ENCODE results near the gene BAIAP2L1.
"Not testable (repeated sequence)": the region's sequence is repeated elsewhere in the genome, so short reads cannot be mapped to it uniquely, and the experiment has no call there.

The BAIAP2L1 gene, protein sequence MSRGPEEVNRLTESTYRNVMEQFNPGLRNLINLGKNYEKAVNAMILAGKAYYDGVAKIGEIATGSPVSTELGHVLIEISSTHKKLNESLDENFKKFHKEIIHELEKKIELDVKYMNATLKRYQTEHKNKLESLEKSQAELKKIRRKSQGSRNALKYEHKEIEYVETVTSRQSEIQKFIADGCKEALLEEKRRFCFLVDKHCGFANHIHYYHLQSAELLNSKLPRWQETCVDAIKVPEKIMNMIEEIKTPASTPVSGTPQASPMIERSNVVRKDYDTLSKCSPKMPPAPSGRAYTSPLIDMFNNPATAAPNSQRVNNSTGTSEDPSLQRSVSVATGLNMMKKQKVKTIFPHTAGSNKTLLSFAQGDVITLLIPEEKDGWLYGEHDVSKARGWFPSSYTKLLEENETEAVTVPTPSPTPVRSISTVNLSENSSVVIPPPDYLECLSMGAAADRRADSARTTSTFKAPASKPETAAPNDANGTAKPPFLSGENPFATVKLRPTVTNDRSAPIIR

GRCh38 chr7:98400542-98401340 lies at the start of gene BAIAP2L1:
BAIAP2L1 (minus strand) TSS chr7:98401090; CDS start chr7:98400852, 238 bp downstream.
- peak; percentile 71 for DNase-seq

DNA sequence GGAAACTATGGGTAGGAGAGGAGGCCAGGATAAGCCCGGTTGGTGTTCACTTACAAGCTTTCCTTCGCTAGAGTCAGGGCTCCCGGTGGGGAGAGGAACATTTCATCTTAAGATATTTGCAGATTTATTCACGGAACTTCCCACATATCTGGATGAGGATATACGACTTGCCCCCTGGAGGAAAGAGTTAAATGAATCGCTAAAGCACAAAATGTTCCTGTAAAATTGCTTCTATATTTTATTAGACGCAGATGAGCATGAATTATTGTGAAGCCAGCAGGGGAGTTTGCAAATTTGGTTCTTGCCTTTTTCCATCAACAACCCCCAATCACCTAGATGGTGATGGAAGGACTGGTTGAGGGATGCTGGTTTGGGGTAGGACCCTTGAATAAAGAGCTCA lies 47.9 kb upstream of the BAIAP2L1 start:
- no peak for DNase-seq

DNA sequence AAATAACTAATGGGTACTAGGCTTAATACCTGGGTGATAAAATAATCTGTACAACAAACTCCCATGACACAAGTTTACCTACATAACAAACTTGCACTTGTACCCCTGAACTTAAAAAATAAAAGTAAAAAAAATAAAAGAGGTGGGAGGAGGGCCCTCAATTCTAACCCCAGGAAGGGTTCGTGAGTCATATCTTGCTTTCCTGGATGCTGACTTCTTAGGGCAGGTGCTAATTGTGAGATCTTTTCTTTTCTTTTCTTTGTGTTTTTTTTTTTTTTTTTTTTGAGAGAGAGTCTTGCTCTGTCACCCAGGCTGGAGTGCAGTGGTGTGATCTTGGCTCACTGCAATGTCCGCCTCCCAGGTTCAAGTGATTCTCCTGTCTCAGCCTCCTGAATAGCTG lies 40.1 kb upstream of the BAIAP2L1 start:
- not testable (repeated sequence) for DNase-seq

GRCh38 chr7:98439484-98439883 lies 38.6 kb upstream of the BAIAP2L1 start:
- no peak for DNase-seq

DNA sequence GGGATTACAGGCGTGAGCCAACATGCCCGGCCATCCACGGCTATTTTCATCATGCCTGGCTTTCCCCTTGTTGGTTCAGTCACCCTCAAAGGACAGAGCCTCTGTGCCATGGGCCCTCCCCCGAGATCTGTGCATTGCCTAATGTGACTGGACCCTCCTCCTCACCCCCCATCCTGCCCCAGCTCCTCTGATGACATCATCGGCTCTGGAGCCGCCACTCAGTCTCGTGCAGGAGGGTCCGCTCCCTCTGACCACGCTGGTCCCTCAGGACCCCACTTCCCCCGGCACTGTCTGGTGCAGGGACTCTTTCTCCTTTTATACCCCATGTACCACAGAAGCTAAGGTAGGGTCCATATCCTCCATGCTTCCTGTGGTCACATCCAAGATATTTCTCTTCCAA lies 33.2 kb upstream of the BAIAP2L1 start:
- DNase-seq, result no peak

DNA sequence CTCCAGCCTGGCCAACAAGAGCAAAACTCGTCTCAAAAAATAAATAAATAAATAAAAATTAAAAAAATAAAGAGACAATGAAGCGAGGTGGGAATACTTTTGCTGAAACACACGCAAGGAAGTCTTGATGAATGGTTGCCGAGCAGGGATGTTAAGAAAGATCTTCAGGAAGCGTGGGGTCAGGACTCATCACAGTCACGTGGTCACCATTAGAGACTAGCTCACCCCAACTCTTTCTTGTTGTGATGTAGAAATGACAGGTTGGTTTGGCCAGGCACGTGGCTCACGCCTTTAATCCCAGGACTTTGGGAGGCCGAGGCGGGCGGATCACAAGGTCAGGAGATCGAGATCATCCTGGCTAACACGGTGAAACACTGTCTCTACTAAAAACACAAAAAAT lies 28.9 kb upstream of the BAIAP2L1 start:
- no peak for DNase-seq

- DNase-seq, result peak; percentile 14
These were observed 22.2 kb upstream of the BAIAP2L1 start for GRCh38 chr7:98423043-98423442.

DNA sequence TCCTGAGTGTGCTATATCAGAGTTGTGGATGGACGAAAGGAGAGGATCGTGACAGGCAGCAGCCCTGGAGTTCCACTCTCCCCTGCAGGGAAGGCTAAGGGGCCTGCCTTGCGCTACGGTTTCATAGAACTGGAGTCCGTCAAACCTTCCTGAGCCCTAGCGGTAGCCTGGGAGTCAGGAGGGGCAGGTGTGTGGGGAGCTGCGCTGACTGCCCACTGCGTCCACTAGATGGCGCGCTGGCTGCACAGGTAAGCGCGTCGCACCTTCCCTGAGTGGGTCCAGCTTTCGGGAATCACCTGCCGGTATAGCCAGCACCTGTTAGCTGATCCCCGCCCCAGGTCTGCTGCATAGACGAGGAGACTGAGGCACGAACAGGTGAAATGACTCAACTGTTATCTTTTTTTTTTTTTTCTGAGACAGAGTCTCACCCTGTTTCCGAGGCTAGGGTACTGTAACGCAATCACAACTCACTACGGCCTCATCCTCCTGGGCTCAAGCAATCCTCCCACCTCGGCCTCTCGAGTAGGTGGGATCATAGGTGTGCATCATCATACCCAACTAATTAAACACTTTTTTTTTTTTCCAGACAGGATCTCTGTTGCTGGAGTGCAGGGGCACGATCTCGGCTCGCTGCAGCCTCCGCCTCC lies 20.2 kb upstream of the BAIAP2L1 start:
- peak; percentile 57 for DNase-seq

DNA sequence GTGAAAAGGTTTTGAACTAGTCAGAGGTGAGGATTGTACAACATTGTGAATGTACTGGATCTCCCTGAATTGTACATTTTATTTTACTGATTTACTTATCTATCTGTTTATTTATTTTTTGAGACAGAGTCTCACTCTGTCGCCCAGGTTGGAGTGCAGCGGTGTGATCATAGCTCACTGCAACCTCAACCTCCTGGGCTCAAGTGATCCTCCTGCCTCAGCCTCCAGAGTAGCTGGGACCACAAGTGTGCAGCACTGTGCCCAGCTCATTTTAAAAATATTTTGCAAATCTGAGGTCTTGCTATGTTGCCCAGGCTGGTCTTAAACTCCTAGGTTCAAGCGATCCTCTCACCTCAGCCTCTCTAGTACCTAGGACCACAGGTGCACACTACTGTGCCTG lies 19.1 kb upstream of the BAIAP2L1 start:
- DNase-seq, result not testable (repeated sequence)

DNA sequence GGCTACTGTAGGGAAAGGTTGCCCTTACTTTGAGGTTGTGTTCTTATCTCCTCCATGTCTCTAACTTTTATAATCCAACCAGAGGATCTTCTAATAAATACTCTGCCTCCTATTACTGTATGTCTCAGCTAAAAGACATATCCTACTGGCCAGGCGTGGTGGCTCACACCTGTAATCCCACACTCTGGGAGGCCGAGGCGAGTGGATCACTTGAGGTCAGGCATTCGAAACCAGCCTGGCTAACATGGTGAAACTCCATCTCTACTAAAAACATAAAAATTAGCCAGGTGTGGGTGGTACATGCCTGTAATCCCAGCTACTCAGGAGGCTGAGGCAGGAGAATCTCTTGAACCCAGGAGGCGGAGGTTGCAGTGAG lies 18.4 kb upstream of the BAIAP2L1 start:
- not testable (repeated sequence) for DNase-seq

DNA sequence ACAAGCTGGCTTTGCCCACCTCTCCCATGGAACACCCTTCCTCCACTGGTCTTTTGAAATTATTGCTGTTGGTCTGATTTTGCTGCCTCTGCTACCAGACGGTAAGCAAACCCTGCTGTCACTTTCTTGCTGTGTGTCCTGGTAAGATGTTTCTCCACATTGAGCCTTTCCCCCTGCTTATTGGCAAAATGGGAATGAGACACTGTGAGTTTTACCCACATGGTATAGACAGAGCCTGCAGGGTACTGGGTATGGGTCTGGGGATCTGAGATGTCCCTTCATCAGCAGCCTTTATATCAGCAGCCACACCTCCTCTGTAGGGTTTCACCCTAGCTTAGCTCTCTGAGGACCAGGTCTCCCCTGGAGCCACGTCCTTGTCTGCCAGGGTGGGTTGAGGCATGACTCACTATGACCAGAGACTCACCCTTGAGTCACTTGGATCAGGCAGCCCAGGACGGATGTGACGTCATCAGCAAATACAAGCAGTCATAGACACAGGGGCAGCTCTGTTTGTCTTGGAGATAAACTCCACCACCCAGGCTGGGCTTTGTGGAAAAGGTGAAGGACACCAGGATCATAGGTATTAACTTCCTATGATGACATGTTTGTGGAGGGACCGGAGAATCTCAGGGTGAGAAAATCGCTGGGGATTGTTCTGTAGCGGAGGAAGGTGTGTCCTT lies 17.9 kb upstream of the BAIAP2L1 start:
- no peak for DNase-seq

- DNase-seq, result no peak
These were observed 17.4 kb upstream of the BAIAP2L1 start for GRCh38 chr7:98418271-98418635.

DNA sequence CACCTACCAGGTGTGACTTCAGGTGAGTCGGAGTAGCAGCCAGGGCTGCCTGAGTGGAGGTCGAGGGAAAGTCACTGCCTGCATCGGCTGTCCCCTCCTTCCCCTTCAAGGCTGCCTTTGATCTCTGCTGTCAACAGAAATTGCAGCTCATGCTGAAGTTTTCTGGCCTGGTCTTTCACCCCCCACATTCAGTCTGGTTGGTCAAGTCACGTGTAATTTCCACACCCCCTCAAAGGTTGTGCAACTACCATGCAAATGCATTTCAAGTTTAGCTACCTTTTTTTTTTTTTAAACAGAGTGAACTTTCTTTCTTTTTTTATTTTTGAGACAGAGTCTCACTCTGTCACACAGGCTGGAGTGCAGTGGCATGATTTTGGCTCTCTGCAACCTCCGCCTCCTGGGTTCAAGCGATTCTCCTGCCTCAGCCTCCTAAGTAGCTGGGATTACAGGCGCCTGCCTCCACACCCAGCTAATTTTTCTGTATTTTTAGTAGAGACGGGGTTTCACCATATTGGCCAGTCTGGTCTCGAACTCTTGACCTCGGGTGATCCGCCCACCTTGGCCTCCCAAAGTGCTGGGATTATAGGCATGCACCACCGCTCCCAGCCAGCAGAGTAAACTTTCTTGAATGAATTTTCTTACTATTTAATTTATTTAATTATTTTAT lies 16.8 kb upstream of the BAIAP2L1 start:
- DNase-seq, result peak; percentile 8

- DNase-seq, result no peak
These were observed 13.5 kb upstream of the BAIAP2L1 start for GRCh38 chr7:98414205-98414900.

DNA sequence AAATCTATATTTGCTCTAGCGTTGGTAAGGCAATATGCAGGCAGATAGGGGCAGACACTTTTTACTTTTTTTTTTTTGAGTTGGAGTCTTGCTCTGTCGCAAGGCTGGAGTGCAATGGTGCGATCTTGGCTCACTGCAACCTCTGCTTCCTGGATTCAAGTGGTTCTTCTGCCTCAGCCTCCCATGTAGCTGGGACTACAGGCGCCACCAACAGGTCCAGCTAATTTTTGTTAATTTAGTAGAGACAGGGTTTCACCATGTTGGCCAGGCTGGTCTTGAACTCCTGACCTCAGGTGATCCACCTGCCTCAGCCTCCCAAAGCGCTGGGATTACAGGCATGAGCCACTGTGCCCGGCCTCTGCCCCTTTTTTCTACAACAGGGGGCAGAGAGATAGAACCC lies 12.8 kb upstream of the BAIAP2L1 start:
- DNase-seq, result not testable (repeated sequence)

DNA sequence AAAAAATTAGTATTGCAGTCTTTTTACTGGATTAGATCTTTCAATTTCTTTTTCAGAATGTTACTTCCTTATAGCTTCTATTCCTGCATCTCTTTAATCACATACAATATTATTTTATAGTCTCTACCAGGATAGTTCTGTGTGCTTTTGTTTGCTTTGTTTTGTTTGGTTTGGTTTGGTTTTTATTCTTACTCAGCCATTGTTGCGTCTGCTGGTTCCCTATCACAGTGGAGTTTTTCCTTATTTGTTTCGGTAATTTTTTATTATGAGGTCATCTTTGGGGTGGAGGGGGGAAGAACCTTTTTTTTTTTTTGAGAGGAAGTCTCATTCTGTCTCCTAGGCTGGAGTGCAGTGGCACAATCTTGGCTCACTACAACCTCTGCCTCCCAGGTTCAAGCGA lies 9.0 kb upstream of the BAIAP2L1 start:
- DNase-seq, result no peak

GRCh38 chr7:98408146-98408545 lies 7.3 kb upstream of the BAIAP2L1 start:
- DNase-seq, result not testable (repeated sequence)

GRCh38 chr7:98406827-98407226 lies 5.9 kb upstream of the BAIAP2L1 start:
- DNase-seq, result no peak

DNA sequence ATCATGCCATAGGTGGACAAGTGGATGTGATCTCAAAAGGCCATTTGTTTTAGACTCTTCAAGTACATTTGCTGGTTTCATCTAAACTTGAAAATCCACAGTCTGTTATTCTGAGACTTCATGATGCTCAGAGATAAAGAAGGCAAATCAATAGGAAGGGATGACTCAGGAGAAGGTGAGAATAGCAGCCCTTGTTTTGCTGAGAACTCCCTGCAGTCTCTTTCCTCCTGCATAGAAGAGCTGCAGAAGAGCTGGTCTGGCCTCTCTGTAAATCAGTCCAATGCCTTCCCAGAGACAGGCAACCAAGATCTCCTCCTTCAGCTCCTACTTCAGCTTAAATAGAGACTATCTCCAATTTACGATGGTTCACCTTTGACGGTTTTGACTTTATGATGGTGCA lies 4.0 kb upstream of the BAIAP2L1 start:
- no peak for DNase-seq

GRCh38 chr7:98399890-98400541 lies 874 bp downstream of the BAIAP2L1 start:
- no peak for DNase-seq

DNA sequence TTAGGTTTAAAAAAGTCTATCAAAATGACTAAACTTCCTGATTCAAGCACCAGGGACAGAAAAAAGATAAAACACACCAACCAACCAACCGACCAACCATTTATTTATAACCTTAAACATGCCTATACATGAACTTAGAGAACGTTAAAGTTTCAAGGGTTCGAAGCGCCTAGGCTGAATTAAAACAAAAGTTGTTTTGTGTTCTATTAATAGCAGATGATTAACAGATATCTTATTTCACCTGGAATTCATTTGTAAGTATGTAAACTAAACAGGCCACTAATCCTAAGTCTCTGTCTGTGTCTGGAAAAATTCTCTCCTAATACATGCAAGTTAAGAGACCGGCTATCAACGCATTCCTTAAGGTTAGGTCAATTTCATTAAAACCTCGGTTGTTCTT lies 1.4 kb downstream of the BAIAP2L1 start:
- no peak for DNase-seq
